ENCODE measurements around the gene CEACAM16.
"Not testable (repeated sequence)": the region's sequence is repeated elsewhere in the genome, so short reads cannot be mapped to it uniquely, and the experiment has no call there.

CEACAM16 gene, protein sequence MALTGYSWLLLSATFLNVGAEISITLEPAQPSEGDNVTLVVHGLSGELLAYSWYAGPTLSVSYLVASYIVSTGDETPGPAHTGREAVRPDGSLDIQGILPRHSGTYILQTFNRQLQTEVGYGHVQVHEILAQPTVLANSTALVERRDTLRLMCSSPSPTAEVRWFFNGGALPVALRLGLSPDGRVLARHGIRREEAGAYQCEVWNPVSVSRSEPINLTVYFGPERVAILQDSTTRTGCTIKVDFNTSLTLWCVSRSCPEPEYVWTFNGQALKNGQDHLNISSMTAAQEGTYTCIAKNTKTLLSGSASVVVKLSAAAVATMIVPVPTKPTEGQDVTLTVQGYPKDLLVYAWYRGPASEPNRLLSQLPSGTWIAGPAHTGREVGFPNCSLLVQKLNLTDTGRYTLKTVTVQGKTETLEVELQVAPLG

GRCh38 chr19:44698492-44699201 is at the start of gene CEACAM16:
Gene CEACAM16, plus strand, starts transcription at chr19:44699151. Its CDS starts 2,306 bp downstream, at chr19:44701457.
- DNase-seq, result no peak

DNA sequence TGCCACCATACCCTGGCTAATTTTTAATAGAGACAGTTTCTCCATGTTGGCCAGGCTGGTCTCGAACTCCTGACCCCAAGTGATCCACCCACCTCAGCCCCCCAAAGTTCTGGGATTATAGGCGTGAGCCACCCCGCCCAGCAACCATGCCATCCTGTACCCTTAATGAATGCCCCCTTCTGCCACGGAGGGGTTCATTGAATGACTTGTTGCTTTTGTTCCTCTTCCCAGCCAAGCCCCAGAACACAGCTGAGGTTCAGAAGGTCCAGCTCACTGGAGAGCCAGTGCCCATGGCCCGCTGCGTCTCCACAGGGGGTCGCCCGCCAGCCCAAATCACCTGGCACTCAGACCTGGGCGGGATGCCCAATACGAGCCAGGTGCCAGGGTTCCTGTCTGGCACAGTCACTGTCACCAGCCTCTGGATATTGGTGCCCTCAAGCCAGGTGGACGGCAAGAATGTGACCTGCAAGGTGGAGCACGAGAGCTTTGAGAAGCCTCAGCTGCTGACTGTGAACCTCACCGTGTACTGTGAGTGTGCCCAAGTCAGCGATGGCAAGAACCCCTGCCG is 49.3 kb upstream of the CEACAM16 start:
- no peak for DNase-seq

GRCh38 chr19:44653343-44653742 is 45.6 kb upstream of the CEACAM16 start:
- no peak for DNase-seq

GRCh38 chr19:44653977-44654774 is 44.8 kb upstream of the CEACAM16 start:
- no peak for DNase-seq

DNA sequence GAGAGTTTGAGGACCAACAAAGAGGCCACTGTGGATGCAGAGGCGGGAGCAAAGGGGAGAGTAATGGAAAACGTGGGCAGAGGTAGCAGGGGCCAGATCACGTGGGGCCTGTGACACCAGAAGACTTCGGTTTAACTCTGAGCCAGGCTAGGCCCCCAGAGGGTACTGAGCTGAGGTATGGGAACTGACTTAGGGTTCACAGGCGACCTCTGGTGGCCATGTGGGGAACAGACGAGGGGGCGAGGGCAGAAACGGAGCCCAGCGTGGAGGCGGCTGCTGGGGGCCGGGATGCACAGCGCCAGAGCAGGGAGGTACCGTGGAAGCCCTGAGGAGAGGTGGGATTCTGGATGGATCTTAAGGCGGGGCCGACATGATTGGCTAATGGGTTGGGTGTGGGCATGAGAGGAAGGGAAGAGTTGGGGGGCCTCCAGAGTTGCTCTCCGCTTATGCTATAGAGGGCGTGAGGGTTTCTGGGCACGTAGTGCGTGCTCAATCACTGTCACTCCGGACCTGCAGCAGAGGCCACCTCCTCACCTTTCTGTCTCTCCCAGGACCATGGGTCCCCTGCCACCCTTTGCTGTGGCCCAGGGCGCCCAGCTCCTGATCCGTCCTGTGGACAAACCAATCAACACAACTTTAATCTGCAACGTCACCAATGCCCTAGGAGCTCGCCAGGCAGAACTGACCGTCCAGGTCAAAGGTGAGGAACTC is 41.6 kb upstream of the CEACAM16 start:
- DNase-seq, result no peak

DNA sequence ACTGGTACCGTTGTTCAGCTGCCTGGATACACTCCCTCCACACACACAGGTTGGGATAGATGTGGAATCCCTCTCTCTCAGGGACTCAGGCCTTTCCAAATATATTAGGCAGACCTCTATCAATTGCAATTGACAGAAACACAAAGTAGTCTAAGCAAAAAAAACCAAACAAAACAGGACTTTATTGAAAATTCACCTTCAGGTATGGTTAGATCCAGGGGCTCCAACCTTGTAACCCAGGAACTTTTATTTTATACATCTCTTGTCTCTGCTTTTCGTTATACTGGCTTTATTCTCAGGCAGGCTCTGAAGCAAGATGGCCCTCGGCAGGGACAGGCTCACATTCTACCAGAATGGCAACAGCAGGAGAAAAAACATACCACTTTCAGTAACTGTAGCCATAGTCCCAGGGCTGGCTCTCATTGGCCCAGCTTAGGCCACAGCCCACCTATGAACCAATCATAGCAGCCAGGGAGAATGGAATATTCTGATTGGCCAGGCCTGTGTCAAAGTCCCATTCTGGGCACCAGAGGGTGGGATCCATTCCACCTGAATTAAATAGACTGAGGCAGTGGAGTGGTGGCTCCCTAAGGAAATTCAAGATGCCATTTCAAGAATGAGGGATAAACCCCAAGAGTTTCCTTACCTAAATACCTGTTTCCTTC is 40.8 kb upstream of the CEACAM16 start:
- no peak for DNase-seq

DNA sequence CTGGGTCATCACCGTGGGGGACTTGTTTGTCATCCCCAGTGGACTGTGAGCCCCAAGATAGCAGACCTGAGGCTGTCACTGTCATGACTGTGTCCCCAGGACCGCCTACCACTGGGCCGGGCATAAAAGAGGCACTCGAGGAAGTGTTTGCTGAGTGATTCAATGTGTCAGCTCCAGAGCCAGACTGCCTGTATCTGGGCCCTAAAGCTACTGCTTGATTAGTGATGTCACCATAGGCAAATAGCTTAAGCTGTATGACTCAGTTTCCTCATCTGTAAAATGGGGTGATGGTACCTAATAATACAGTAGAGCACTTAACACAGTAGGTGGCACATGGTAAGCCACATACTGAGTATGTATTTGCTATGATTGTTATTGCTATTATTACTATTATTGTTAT is 38.9 kb upstream of the CEACAM16 start:
- DNase-seq, result no peak

GRCh38 chr19:44661205-44661604 is 37.7 kb upstream of the CEACAM16 start:
- no peak for DNase-seq

DNA sequence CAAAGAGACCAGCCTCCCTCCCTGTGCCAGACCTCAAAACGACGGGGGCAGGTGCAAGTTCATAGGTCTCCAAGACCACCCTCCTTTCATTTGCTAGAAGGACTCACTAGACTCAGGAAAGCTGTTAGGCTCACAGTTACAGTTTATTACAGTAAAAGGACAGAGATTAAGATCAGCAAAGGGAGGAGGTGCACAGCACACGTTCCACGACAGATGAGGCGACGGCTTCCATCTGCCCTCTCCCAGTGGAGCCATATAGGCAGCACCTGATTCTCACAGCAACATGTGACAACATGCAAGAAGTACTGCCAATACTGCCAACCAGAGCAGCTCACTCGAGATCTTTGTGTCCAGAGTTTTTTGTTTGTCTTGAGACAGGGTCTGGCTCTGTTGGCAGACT is 37.0 kb upstream of the CEACAM16 start:
- no peak for DNase-seq

DNA sequence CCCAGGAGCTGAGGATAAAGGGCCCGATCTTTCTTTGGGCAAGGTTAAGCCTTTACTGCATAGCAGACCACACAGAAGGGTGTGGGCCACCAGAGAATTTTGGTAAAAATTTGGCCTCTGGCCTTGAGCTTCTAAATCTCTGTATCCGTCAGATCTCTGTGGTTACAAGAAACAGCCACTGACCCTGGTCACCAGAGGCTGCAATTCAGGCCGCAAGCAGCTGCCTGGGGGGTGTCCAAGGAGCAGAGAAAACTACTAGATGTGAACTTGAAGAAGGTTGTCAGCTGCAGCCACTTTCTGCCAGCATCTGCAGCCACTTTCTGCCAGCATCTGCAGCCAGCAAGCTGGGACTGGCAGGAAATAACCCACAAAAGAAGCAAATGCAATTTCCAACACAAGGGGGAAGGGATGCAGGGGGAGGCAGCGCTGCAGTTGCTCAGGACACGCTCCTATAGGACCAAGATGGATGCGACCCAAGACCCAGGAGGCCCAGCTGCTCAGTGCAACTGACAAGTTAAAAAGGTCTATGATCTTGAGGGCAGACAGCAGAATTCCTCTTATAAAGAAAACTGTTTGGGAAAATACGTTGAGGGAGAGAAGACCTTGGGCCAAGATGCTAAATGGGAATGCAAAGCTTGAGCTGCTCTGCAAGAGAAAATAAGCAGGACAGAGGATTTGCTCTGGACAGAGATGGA is 36.1 kb upstream of the CEACAM16 start:
- no peak for DNase-seq

GRCh38 chr19:44663996-44664395 is 35.0 kb upstream of the CEACAM16 start:
- DNase-seq, result no peak

DNA sequence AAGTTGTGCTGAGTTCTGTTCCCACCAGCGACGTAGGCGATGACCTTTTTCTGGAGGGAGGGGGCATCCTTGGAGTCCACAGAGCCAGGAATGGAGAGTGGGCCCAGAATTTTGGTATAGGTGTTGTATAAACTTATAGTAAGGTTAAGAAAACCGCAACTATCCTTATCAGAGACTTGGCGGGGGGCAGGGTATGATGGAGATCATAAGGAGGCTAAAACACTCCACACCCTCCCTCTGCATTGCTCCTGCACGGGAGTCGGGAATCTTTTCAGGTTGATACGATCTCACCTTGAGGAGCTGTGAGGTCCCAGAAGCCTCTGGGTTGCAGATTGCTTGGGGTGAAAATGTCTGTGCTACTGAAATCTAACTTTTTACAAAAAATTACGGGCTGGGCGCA is 34.0 kb upstream of the CEACAM16 start:
- DNase-seq, result no peak

DNA sequence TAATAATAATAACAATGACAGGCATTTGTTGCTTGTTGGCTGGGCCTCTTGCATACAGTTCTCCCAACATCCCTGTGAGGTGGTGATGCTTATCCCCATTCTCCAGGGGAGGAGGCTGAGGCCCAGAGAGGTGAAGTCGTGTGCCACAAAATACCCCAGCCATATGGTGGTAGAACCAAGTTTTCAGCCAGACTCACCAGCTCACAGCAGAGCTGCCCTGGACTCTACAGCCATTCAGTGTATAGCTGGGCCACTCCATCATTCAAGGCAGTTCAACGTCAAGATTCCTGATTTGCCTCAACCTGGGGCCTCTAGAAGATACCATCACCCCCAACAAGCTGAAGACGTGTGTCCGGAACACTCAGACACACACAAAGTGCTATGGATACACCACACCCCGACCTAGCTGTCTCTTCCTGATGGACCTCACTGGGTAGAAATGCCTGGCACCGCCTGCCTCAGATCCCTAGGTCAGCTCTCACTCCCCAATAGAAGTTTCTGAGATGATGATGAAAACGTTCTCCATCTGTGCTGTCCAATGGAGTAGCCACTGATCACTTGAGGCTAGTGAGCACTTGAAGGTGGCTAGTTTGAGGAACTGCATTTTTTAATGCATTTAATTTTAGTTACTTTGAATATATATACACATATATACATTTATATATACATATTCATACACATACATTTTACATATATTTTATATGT is 31.9 kb upstream of the CEACAM16 start:
- DNase-seq, result no peak

DNA sequence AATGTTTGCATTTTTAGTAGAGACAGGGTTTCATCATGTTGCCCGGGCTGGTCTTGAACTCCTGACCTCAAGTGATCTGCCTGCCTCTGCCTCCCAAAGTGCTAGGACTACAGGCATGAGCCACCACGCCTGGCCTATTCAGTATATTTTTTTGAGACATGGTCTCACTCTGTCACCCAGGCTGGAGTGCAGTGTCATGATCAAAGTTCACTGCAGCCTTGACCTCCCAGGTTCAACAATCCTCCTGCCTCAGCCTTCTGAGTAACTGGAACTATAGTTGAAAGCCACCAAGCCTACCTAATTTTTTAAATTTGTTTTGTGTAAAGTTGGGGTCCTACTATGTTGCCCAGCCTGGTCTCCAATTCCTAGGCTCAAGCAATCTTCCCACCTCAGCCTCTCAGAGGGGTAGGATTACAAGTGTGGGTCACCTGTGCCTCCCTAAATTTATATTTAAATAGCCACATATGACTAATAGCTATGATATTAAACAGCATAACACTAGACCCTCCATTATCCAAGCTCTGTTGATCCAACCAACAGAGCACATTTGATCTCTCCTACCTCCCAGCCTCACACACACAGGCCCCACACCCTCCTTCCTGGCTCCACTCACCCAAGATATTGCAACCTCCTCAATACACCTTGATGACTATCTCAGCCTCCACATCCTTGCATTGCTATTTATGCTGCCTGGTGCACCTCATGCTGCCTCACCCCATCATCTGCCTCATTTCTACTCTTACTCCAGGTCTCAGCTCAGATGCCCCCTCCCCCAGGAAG is 29.8 kb upstream of the CEACAM16 start:
- no peak for DNase-seq

DNA sequence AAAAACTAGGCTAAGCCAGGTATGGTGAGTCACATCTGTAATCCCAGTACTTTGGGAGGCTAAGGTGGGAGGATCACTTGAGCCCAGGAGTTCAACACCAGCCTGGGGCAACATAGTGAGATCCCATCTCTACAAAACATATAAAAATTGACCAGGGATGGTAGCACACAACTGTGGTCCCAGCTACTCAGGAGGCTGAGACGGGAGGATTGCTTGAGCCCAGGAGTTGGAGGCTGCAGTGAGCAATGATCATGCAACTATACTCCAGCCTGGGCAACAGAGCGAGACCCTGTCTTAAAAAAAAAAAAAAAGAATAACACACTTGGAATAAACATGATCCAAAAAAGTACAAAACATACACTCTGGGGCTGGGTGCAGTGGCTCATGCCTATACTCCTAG is 28.9 kb upstream of the CEACAM16 start:
- DNase-seq, result not testable (repeated sequence)

GRCh38 chr19:44671400-44671799 is 27.6 kb upstream of the CEACAM16 start, which contains the start of gene CEACAM19:
Gene CEACAM19, plus strand, starts transcription at chr19:44671482. Its CDS starts 450 bp downstream, at chr19:44671932.
- DNase-seq, result no peak

- no peak for DNase-seq
These were observed 26.7 kb upstream of the CEACAM16 start for GRCh38 chr19:44672226-44672625.

DNA sequence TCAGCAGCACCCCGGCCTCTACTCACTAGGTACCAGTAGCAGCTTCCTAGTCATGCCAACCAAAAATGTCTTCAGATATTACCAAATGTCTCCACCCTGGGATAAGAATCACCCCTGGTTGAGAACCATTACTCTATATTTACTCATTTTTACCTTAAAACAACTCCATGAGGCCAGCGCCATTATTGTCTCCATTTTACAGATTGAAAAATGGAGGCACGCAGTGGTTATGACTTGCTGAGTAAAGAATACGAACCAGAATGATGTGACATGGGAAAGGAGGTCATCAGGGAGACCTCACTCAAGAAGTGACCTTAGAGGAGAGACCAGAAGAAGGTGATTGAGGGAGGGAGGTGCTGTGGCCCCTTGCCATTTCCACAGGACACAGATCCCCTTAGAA is 25.4 kb upstream of the CEACAM16 start:
- no peak for DNase-seq

DNA sequence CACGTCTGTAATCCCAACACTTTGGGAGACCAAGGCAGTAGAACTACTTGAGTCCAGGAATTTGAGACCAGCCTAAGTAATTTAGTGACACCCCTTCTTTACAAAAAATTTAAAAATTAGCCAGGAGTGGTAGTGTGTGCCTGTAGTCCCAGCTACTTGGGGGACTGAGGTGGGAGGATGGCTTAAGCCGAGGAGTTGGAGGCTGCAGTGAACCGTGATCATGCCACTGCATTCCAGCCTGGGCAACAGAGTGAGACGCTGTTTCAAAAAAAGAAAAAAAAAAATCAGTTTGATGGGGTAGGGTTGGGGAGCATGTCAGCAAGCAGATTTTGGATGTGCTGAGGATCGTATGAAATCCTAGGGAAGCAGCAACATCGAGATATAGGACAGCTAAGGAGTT is 23.4 kb upstream of the CEACAM16 start:
- no peak for DNase-seq
